DOHH2 (cell line): ENCODE data around the gene CAPN14.

Experiments
- H3F3A ChIP-seq: fragments of 200-600 bp; sonication (generic), shearing (Covaris generic); 2 replicates; pipeline ENCODE4 v1.6.0; 2016; ENCODE audit warnings: antibody characterized with exemption, mild to moderate bottlenecking; ENCODE audit not compliant: control insufficient read depth, insufficient read depth
- H3K27ac ChIP-seq: fragments of 200-600 bp; sonication (generic); 2 replicates; pipeline ENCODE4 v1.5.1; 2014; ENCODE audit warnings: low read depth, mild to moderate bottlenecking, low read length, moderate library complexity
- H3K27me3 ChIP-seq: fragments of 200-600 bp; sonication (generic); 2 replicates; pipeline ENCODE4 v1.6.1; 2014; ENCODE audit warnings: mild to moderate bottlenecking, low read length, mixed read lengths; ENCODE audit not compliant: control insufficient read depth
- H3K36me3 ChIP-seq: fragments of 200-600 bp; sonication (generic); 2 replicates; pipeline ENCODE4 v1.6.1; 2014; ENCODE audit warnings: mild to moderate bottlenecking, low read length, moderate library complexity, mixed read lengths; ENCODE audit not compliant: control insufficient read depth
- H3K4me1 ChIP-seq: fragments of 200-600 bp; sonication (generic); 2 replicates; pipeline ENCODE4 v1.6.1; 2014; ENCODE audit warnings: mild to moderate bottlenecking, low read length, mixed read lengths; ENCODE audit not compliant: control insufficient read depth
- H3K4me2 ChIP-seq: fragments of 200-600 bp; sonication (generic); 2 replicates; pipeline ENCODE4 v1.6.0; 2014; ENCODE audit warnings: mild to moderate bottlenecking, low read length, moderate library complexity
- H3K4me3 ChIP-seq: fragments of 200-600 bp; sonication (generic); 2 replicates; pipeline ENCODE4 v1.5.1; 2014; ENCODE audit warnings: mild to moderate bottlenecking, low read length, mixed read lengths
- H3K79me2 ChIP-seq: fragments of 200-600 bp; sonication (generic); 2 replicates; pipeline ENCODE4 v1.6.1; 2014; ENCODE audit warnings: mild to moderate bottlenecking, low read length, mixed read lengths; ENCODE audit not compliant: control insufficient read depth
- H3K9me2 ChIP-seq: fragments of 200-600 bp; sonication (generic); replicated peaks from 2 replicates; pipeline ENCODE4 v1.6.1; 2014; ENCODE audit warnings: mild to moderate bottlenecking, low read length, mixed read lengths; ENCODE audit not compliant: control insufficient read depth
- H3K9me3 ChIP-seq: fragments of 200-600 bp; sonication (generic); 2 replicates; pipeline ENCODE4 v1.6.1; 2014; ENCODE audit warnings: antibody characterized with exemption, low read length, mixed read lengths; ENCODE audit not compliant: control insufficient read depth, insufficient read depth
- H4K20me1 ChIP-seq: fragments of 200-600 bp; sonication (generic); 2 replicates; pipeline ENCODE4 v1.6.0; 2014; ENCODE audit warnings: low read depth, mild to moderate bottlenecking, antibody characterized with exemption, low read length, moderate library complexity; ENCODE audit not compliant: control insufficient read depth, insufficient read depth
- CTCF ChIP-seq: fragments of 200-600 bp; sonication (generic); IDR thresholded peaks from one replicate; pipeline ENCODE4 v1.5.1; 2014; ENCODE audit warnings: antibody characterized with exemption, mild to moderate bottlenecking, low read depth, low read length; ENCODE audit not compliant: poor library complexity, severe bottlenecking
- EZH2phosphoT487 ChIP-seq: fragments of 200-600 bp; sonication (generic); IDR thresholded peaks from 2 replicates; pipeline ENCODE4 v1.6.1; 2017; ENCODE audit warnings: borderline replicate concordance, mild to moderate bottlenecking, antibody characterized with exemption, low read length, moderate library complexity, mixed read lengths

The CAPN14 gene

GRCh38 chr2:31205613-31206012, 11.7 kb downstream of the CAPN14 start:
- H3K9me3 ChIP-seq: no peaks in the 10 kb centered on the region
- H3K4me3 ChIP-seq: no peak overlapping the region
- peaks cover 12% of the 10 kb centered on the region for H3K4me1 ChIP-seq
- H4K20me1 ChIP-seq: no peaks in the 10 kb centered on the region
- no peaks in the 10 kb centered on the region for H3K9me2 ChIP-seq
- no peak overlapping the region for H3K4me2 ChIP-seq
- H3K27ac ChIP-seq: no peak overlapping the region
- TF ChIP-seq CTCF (no peak), EZH2phosphoT487 (no peak)
- H3F3A ChIP-seq: no peaks in the 10 kb centered on the region
- no peaks in the 10 kb centered on the region; the same call in 1 of the 2 replicates for H3K27me3 ChIP-seq
- no peaks in the 10 kb centered on the region for H3K79me2 ChIP-seq
- no peaks in the 10 kb centered on the region for H3K36me3 ChIP-seq

- no peaks in the 10 kb centered on the region; the same call in 1 of the 2 replicates for H3K27me3 ChIP-seq
- no peaks in the 10 kb centered on the region for H4K20me1 ChIP-seq
- peaks cover 12% of the 10 kb centered on the region for H3K4me1 ChIP-seq
- H3K9me3 ChIP-seq: no peaks in the 10 kb centered on the region
- no peak overlapping the region for H3K4me3 ChIP-seq
- H3K79me2 ChIP-seq: no peaks in the 10 kb centered on the region
- no peak overlapping the region for H3K27ac ChIP-seq
- H3F3A ChIP-seq: no peaks in the 10 kb centered on the region
- TF ChIP-seq EZH2phosphoT487 (no peak), CTCF (no peak)
- H3K9me2 ChIP-seq: no peaks in the 10 kb centered on the region
- no peaks in the 10 kb centered on the region for H3K36me3 ChIP-seq
- no peak overlapping the region for H3K4me2 ChIP-seq
Observed at GRCh38 chr2:31205186-31205585, 12.1 kb downstream of the CAPN14 start.

GRCh38 chr2:31204783-31205182, 12.5 kb downstream of the CAPN14 start:
- no peaks in the 10 kb centered on the region for H3K9me3 ChIP-seq
- H3K79me2 ChIP-seq: no peaks in the 10 kb centered on the region
- H3K36me3 ChIP-seq: no peaks in the 10 kb centered on the region
- TF ChIP-seq EZH2phosphoT487: no peak
- no peak for TF ChIP-seq CTCF
- no peak overlapping the region for H3K4me2 ChIP-seq
- H3K27ac ChIP-seq: no peak overlapping the region
- H3K9me2 ChIP-seq: no peaks in the 10 kb centered on the region
- H3K4me1 ChIP-seq: peaks cover 12% of the 10 kb centered on the region
- H3K4me3 ChIP-seq: no peak overlapping the region
- no peaks in the 10 kb centered on the region for H4K20me1 ChIP-seq
- no peaks in the 10 kb centered on the region for H3F3A ChIP-seq
- no peaks in the 10 kb centered on the region; the same call in 1 of the 2 replicates for H3K27me3 ChIP-seq
